Measurements from ENCODE around the gene PALLD.

The PALLD gene

GRCh38 chr4:168825975-168826374, 329.1 kb downstream of the PALLD start:
- H3K27ac ChIP-seq (ENCODE audit: low read depth, low read length) = no peak overlapping the region
- peaks cover 10% of the 10 kb centered on the region for H3K4me1 ChIP-seq (ENCODE audit: insufficient read depth, low read length)
- no peaks in the 10 kb centered on the region for H3K9me3 ChIP-seq (ENCODE audit: insufficient read depth, low read depth, low read length)
- H3K27me3 ChIP-seq (ENCODE audit: insufficient read depth, low read length) = peaks cover 6% of the 10 kb centered on the region
- H3K36me3 ChIP-seq (ENCODE audit: insufficient read depth, low read length) = no peaks in the 10 kb centered on the region
- no peak overlapping the region for H3K4me3 ChIP-seq (ENCODE audit: low read length)
- WGBS = 100% methylated on average over 2 of the region's 3 CpGs
- no peak overlapping the region for H3K9ac ChIP-seq (ENCODE audit: low read depth, low read length)

- Histone ChIP-seq H3K27me3 (ENCODE audit: insufficient read depth, low read length) (peaks cover 12% of the 10 kb centered on the region), H3K9me3 (ENCODE audit: insufficient read depth, low read depth, low read length) (no peaks in the 10 kb centered on the region), H3K4me1 (ENCODE audit: insufficient read depth, low read length) (peaks cover 14% of the 10 kb centered on the region), H3K9ac (ENCODE audit: low read depth, low read length) (no peak overlapping the region), H3K27ac (ENCODE audit: low read depth, low read length) (no peak overlapping the region), H3K36me3 (ENCODE audit: insufficient read depth, low read length) (no peaks in the 10 kb centered on the region), H3K4me3 (ENCODE audit: low read length) (no peak overlapping the region)
- WGBS = 87% methylated on average over 3 of the region's 3 CpGs
Observed at GRCh38 chr4:168826620-168827019, 329.8 kb downstream of the PALLD start.

- 0 out of 2 replicates have a peak, but pooled peaks cover under 1% of the 10 kb centered on the region for H3K36me3 ChIP-seq (ENCODE audit: insufficient read depth, low read length)
- peaks cover 25% of the 10 kb centered on the region for H3K27me3 ChIP-seq (ENCODE audit: insufficient read depth, low read length)
- peak overlapping the region; percentile 94; the same call in 1 of the 2 replicates for H3K9ac ChIP-seq (ENCODE audit: low read depth, low read length)
- H3K27ac ChIP-seq (ENCODE audit: low read depth, low read length) = no peak overlapping the region
- H3K4me3 ChIP-seq (ENCODE audit: low read length) = peak overlapping the region; percentile 97
- 63% methylated on average over 6 of the region's 6 CpGs for WGBS
- peaks cover 5% of the 10 kb centered on the region; the same call in 1 of the 2 replicates for H3K4me1 ChIP-seq (ENCODE audit: insufficient read depth, low read length)
- H3K9me3 ChIP-seq (ENCODE audit: insufficient read depth, low read depth, low read length) = no peaks in the 10 kb centered on the region
Observed at GRCh38 chr4:168830777-168831512, 334.1 kb downstream of the PALLD start.

GRCh38 chr4:168831585-168831918, 334.7 kb downstream of the PALLD start:
- Histone ChIP-seq H3K27me3 (ENCODE audit: insufficient read depth, low read length) (peaks cover 25% of the 10 kb centered on the region), H3K4me1 (ENCODE audit: insufficient read depth, low read length) (peaks cover 8% of the 10 kb centered on the region; the same call in 1 of the 2 replicates), H3K9ac (ENCODE audit: low read depth, low read length) (peak overlapping the region; percentile 94), H3K4me3 (ENCODE audit: low read length) (peak overlapping the region; percentile 97), H3K9me3 (ENCODE audit: insufficient read depth, low read depth, low read length) (no peaks in the 10 kb centered on the region), H3K36me3 (ENCODE audit: insufficient read depth, low read length) (peaks cover 3% of the 10 kb centered on the region; the same call in 1 of the 2 replicates), H3K27ac (ENCODE audit: low read depth, low read length) (peak overlapping the region; percentile 95)
- 2% methylated on average over 14 of the region's 14 CpGs for WGBS

GRCh38 chr4:168831919-168832762, 335.3 kb downstream of the PALLD start:
- peak overlapping the region; percentile 95 for H3K27ac ChIP-seq (ENCODE audit: low read depth, low read length)
- H3K4me3 ChIP-seq (ENCODE audit: low read length) = peak overlapping the region; percentile 97
- peaks cover 3% of the 10 kb centered on the region; the same call in 1 of the 2 replicates for H3K36me3 ChIP-seq (ENCODE audit: insufficient read depth, low read length)
- peaks cover 13% of the 10 kb centered on the region; the same call in 1 of the 2 replicates for H3K4me1 ChIP-seq (ENCODE audit: insufficient read depth, low read length)
- peaks cover 25% of the 10 kb centered on the region for H3K27me3 ChIP-seq (ENCODE audit: insufficient read depth, low read length)
- H3K9me3 ChIP-seq (ENCODE audit: insufficient read depth, low read depth, low read length) = no peaks in the 10 kb centered on the region
- under 1% methylated on average over 67 of the region's 68 CpGs for WGBS
- peak overlapping the region; percentile 94 for H3K9ac ChIP-seq (ENCODE audit: low read depth, low read length)

- Histone ChIP-seq H3K27me3 (ENCODE audit: insufficient read depth, low read length) (peaks cover 25% of the 10 kb centered on the region), H3K4me3 (ENCODE audit: low read length) (peak overlapping the region; percentile 97), H3K9ac (ENCODE audit: low read depth, low read length) (peak overlapping the region; percentile 94), H3K36me3 (ENCODE audit: insufficient read depth, low read length) (peaks cover 3% of the 10 kb centered on the region; the same call in 1 of the 2 replicates), H3K4me1 (ENCODE audit: insufficient read depth, low read length) (peaks cover 13% of the 10 kb centered on the region; the same call in 1 of the 2 replicates), H3K9me3 (ENCODE audit: insufficient read depth, low read depth, low read length) (no peaks in the 10 kb centered on the region), H3K27ac (ENCODE audit: low read depth, low read length) (peak overlapping the region; percentile 95)
- WGBS = 2% methylated on average over 59 of the region's 59 CpGs
Observed at GRCh38 chr4:168832763-168833575, 336.1 kb downstream of the PALLD start.

GRCh38 chr4:168833881-168834280, 337.0 kb downstream of the PALLD start:
- Histone ChIP-seq H3K9me3 (ENCODE audit: insufficient read depth, low read depth, low read length) (no peaks in the 10 kb centered on the region), H3K36me3 (ENCODE audit: insufficient read depth, low read length) (peaks cover 3% of the 10 kb centered on the region; the same call in 1 of the 2 replicates), H3K9ac (ENCODE audit: low read depth, low read length) (no peak overlapping the region; the same call in 1 of the 2 replicates), H3K27me3 (ENCODE audit: insufficient read depth, low read length) (peaks cover 25% of the 10 kb centered on the region), H3K4me1 (ENCODE audit: insufficient read depth, low read length) (peaks cover 13% of the 10 kb centered on the region; the same call in 1 of the 2 replicates), H3K4me3 (ENCODE audit: low read length) (peak overlapping the region; percentile 97; the same call in 1 of the 2 replicates), H3K27ac (ENCODE audit: low read depth, low read length) (no peak overlapping the region)
- 83% methylated on average over 1 of the region's 2 CpGs for WGBS

GRCh38 chr4:168835880-168836454, 339.1 kb downstream of the PALLD start:
- Histone ChIP-seq H3K36me3 (ENCODE audit: insufficient read depth, low read length) (peaks cover 7% of the 10 kb centered on the region; the same call in 1 of the 2 replicates), H3K27ac (ENCODE audit: low read depth, low read length) (no peak overlapping the region), H3K4me3 (ENCODE audit: low read length) (no peak overlapping the region), H3K9me3 (ENCODE audit: insufficient read depth, low read depth, low read length) (no peaks in the 10 kb centered on the region), H3K9ac (ENCODE audit: low read depth, low read length) (no peak overlapping the region), H3K27me3 (ENCODE audit: insufficient read depth, low read length) (peaks cover 19% of the 10 kb centered on the region), H3K4me1 (ENCODE audit: insufficient read depth, low read length) (peaks cover 23% of the 10 kb centered on the region)
- WGBS = 93% methylated on average over 9 of the region's 9 CpGs

GRCh38 chr4:168836490-168836889, 339.6 kb downstream of the PALLD start:
- Histone ChIP-seq H3K4me3 (ENCODE audit: low read length) (no peak overlapping the region), H3K27ac (ENCODE audit: low read depth, low read length) (no peak overlapping the region), H3K9ac (ENCODE audit: low read depth, low read length) (no peak overlapping the region), H3K27me3 (ENCODE audit: insufficient read depth, low read length) (peaks cover 14% of the 10 kb centered on the region), H3K4me1 (ENCODE audit: insufficient read depth, low read length) (peaks cover 23% of the 10 kb centered on the region), H3K36me3 (ENCODE audit: insufficient read depth, low read length) (peaks cover 7% of the 10 kb centered on the region; the same call in 1 of the 2 replicates), H3K9me3 (ENCODE audit: insufficient read depth, low read depth, low read length) (no peaks in the 10 kb centered on the region)
- whole genome bisulfite sequencing = 86% methylated on average over 9 of the region's 9 CpGs

GRCh38 chr4:168837922-168838321, 341.1 kb downstream of the PALLD start:
- Histone ChIP-seq H3K4me3 (ENCODE audit: low read length) (no peak overlapping the region), H3K27me3 (ENCODE audit: insufficient read depth, low read length) (peaks cover 12% of the 10 kb centered on the region), H3K4me1 (ENCODE audit: insufficient read depth, low read length) (peaks cover 33% of the 10 kb centered on the region), H3K27ac (ENCODE audit: low read depth, low read length) (no peak overlapping the region), H3K9ac (ENCODE audit: low read depth, low read length) (no peak overlapping the region), H3K36me3 (ENCODE audit: insufficient read depth, low read length) (peaks cover 10% of the 10 kb centered on the region; the same call in 1 of the 2 replicates), H3K9me3 (ENCODE audit: insufficient read depth, low read depth, low read length) (no peaks in the 10 kb centered on the region)
- WGBS = 94% methylated on average over 4 of the region's 4 CpGs
